Kidney (tissue), 14 donors: ENCODE data around the gene IFIT1B. TPM values are rescaled to one million over a fixed set of nuclear protein-coding genes. Genes with fewer than 3 reads are reported as not detected.

ENCODE experiments used
- DNase-seq, 5 donors: peaks; one replicate each; pipeline ENCODE4 v3.0.0-alpha.2; 2013 to 2020
- FAIRE-seq: peaks from 2 replicates; lab custom pipeline; 2012; peaks lifted over from hg19 to GRCh38; lab: Jason Lieb, UNC
- H3K27ac ChIP-seq, 2 donors: one replicate each; pipeline ENCODE4 v1.7.0; 2013; ENCODE audit warnings: low read depth in 2 of 2, low read length in 2 of 2, inconsistent platforms in 1 of 2
- H3K27me3 ChIP-seq: one replicate; pipeline ENCODE4 v1.7.1; 2013; ENCODE audit warnings: low read length, inconsistent platforms; ENCODE audit not compliant: control insufficient read depth, insufficient read depth
- H3K36me3 ChIP-seq, 3 donors: one replicate each; pipeline versions ENCODE4 v1.7.0 to v1.7.1; 2013; ENCODE audit warnings: low read length in 3 of 3, control low read depth in 1 of 3, inconsistent platforms in 1 of 3; ENCODE audit not compliant: insufficient read depth in 3 of 3, control insufficient read depth in 2 of 3
- H3K4me1 ChIP-seq, 3 donors: one replicate each; pipeline versions ENCODE4 v1.7.0 to v1.7.1; 2013; ENCODE audit warnings: low read length in 3 of 3, inconsistent platforms in 1 of 3, low read depth in 1 of 3; ENCODE audit not compliant: control insufficient read depth in 2 of 3, insufficient read depth in 2 of 3
- H3K4me3 ChIP-seq, 3 donors: one replicate each; pipeline versions ENCODE4 v1.7.0 to v1.8.1; 2013; ENCODE audit warnings: low read length in 3 of 3, control low read depth in 1 of 3, inconsistent platforms in 1 of 3
- H3K9ac ChIP-seq, 3 donors: one replicate each; pipeline versions ENCODE4 v1.7.0 to v1.7.1; 2013; ENCODE audit warnings: low read length in 3 of 3, control low read depth in 1 of 3, inconsistent platforms in 1 of 3
- H3K9me3 ChIP-seq, 3 donors: one replicate each; pipeline versions ENCODE4 v1.7.0 to v1.7.1; 2013; ENCODE audit warnings: low read length in 3 of 3, control low read depth in 1 of 3, inconsistent platforms in 1 of 3; ENCODE audit not compliant: control insufficient read depth in 2 of 3, insufficient read depth in 1 of 3
- intact Hi-C: fragments of 100-400 bp; cut with DNase I; formaldehyde crosslinking; loops from one replicate; pipeline ENCODE4 v1.11.1; 2022
- polyA plus RNA-seq: library from polyadenylated mRNA; stranded (reverse); fragments of 350-450 nt; fragmentation: Illumina TruSeq; extraction: RNeasy Lipid Tissue Mini Kit (QIAGEN cat#74804); gene quantifications from one replicate; pipeline ENCODE4 v1.2.3, GENCODE V29; 2014; ENCODE audit warnings: low read depth, low replicate concordance; ENCODE audit not compliant: insufficient read depth
- total RNA-seq: library from RNA; stranded (reverse); fragmentation: NEBNext Ultra II Directional; extraction: Animal tissue kit (Norgen Biotek cat#: 25700); gene quantifications from one replicate; pipeline ENCODE4 v1.2.1, GENCODE V29; 2021
- TF ChIP-seq, protein P1 (sequence below): IDR thresholded peaks from 3 replicates; pipeline ENCODE4 v1.5.1; 2012; ENCODE audit warnings: mild to moderate bottlenecking, moderate library complexity, borderline replicate concordance; ENCODE audit not compliant: insufficient read depth; ENCODE audit errors: extremely low read depth
- donor health status: control.
- donor health status: control.
- donor health status: control.
- donor health status: control.
- donor health status: control.
- donor health status: DM: yes; HTN: yes; CAD: no.
- donor health status: Normal renal cell carcinoma (clear cell type).

Gene IFIT1B
- total and polyA plus RNA-seq, 2 donors from 2014 or later = not detected

DNA sequence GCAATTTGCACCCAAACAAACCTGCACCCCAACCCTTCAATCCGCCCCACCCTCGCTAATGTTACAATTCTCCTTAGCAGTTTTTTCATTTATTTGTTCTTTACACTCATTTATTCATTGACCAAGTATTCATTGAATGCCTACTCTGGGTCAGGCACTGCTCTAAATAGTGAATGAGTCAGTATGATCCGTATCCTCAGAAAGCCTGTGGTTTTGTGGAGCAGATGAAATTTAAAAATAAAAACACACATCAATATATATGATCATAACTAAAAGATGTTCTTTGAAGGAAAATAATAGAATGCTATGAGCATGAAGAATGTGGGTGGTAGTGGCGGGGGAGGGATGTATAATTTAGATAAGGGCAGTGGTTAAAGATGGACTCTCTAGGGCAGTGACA, 49.8 kb downstream of the IFIT1B start:
- H3K27ac ChIP-seq = no peak overlapping the region

DNA sequence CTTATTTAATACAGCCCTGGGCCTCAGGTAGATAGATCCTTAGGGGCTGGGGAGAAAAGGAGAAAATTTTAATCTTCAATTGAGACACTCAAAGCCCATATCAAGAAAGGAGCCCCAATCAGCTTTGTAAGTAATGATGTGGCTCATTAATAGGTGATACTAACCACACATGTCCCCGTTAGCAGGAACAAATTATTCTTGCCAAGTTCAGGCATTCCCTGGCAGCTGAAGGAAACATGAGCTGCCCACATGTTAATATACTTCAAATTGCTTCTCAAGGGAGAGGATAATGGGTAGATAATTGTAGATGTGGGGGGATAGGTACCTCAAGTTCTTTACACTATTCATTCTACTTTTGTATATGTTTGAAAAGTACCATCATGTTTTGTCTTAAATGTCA, 51.0 kb downstream of the IFIT1B start:
- intact Hi-C loops = loop anchor here (5.0 kb wide), 1 partner anchor 133 kb away; no protein-coding TSS in a partner anchor
- DNase-seq = no peak
- no peaks in the 10 kb centered on the region for H3K36me3 ChIP-seq

More for the DNA sequence above, 49.8 kb downstream of the IFIT1B start:
- no peaks in the 10 kb centered on the region for H3K27me3 ChIP-seq
- intact Hi-C loops = loop anchor here (5.0 kb wide), 1 partner anchor 135 kb away; no protein-coding TSS in a partner anchor
- H3K4me1 ChIP-seq = peaks cover 0 to 45% (median 4%) of the 10 kb centered on the region in 3 donors
- no peak overlapping the region for H3K9ac ChIP-seq
- no peak overlapping the region for H3K4me3 ChIP-seq
- DNase-seq (no peak), FAIRE-seq (no peak)
- no peaks in the 10 kb centered on the region for H3K36me3 ChIP-seq
- TF ChIP-seq, protein P1, sequence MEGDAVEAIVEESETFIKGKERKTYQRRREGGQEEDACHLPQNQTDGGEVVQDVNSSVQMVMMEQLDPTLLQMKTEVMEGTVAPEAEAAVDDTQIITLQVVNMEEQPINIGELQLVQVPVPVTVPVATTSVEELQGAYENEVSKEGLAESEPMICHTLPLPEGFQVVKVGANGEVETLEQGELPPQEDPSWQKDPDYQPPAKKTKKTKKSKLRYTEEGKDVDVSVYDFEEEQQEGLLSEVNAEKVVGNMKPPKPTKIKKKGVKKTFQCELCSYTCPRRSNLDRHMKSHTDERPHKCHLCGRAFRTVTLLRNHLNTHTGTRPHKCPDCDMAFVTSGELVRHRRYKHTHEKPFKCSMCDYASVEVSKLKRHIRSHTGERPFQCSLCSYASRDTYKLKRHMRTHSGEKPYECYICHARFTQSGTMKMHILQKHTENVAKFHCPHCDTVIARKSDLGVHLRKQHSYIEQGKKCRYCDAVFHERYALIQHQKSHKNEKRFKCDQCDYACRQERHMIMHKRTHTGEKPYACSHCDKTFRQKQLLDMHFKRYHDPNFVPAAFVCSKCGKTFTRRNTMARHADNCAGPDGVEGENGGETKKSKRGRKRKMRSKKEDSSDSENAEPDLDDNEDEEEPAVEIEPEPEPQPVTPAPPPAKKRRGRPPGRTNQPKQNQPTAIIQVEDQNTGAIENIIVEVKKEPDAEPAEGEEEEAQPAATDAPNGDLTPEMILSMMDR = no peak
- no peaks in the 10 kb centered on the region for H3K9me3 ChIP-seq

DNA sequence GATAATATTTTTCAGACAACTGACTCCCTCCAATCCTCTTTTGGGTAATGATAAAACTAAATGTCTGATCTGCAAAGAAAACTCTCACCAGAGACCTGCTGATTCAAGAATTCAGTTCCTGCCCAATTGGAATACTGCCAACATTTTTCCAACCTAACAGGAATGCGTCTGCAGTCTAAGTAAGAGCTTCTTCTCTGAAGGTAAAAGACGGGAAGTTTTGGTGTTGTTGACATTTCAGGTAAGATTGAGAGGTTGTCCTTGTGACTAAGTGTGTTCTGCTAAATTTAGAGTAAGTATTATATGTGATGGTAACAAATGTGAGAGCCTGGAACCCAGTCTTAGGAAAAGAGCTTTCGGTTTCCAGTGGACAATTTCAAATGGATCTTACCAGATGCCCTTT, 54.1 kb downstream of the IFIT1B start:
- FAIRE-seq (peak; percentile 90), DNase-seq (peak in 2 of 5 donors; percentile 49 to 78)

More for the DNA sequence above, 51.0 kb downstream of the IFIT1B start:
- Histone ChIP-seq H3K27me3 (no peaks in the 10 kb centered on the region), H3K4me3 (no peak overlapping the region), H3K9ac (peak overlapping the region in 1 of 3 donors; percentile 37), H3K9me3 (no peaks in the 10 kb centered on the region), H3K27ac (peak overlapping the region in 1 of 2 donors; percentile 23), H3K4me1 (peaks cover 0 to 45% (median 4%) of the 10 kb centered on the region in 3 donors)
- no peak for FAIRE-seq
- TF ChIP-seq, protein P1 = no peak

More for the DNA sequence above, 54.1 kb downstream of the IFIT1B start:
- Histone ChIP-seq H3K4me1 (peaks cover 0 to 27% (median 0%) of the 10 kb centered on the region in 3 donors), H3K36me3 (peaks cover 0 to 3% (median 0%) of the 10 kb centered on the region in 3 donors), H3K4me3 (peak overlapping the region in 1 of 3 donors; percentile 46), H3K27me3 (no peaks in the 10 kb centered on the region), H3K27ac (peak overlapping the region; percentile 66 to 71), H3K9ac (peak overlapping the region in 1 of 3 donors; percentile 49), H3K9me3 (no peaks in the 10 kb centered on the region)
- intact Hi-C loops = no loop called here
- TF ChIP-seq, protein P1 = no peak

Other genes with a start within 250 kb of the IFIT1B start
- gene CH25H, start 170.7 kb upstream of the IFIT1B start, total RNA-seq = 3.2 TPM
- gene CH25H, start 170.7 kb upstream of the IFIT1B start, polyA plus RNA-seq = 1.2 TPM
- 84.5 TPM for gene LIPA, start 126.3 kb upstream of the IFIT1B start, total RNA-seq
- gene LIPA, start 126.3 kb upstream of the IFIT1B start, polyA plus RNA-seq = 43.8 TPM
- gene IFIT2, start 76.0 kb upstream of the IFIT1B start, total RNA-seq = 12.2 TPM
- gene IFIT2, start 76.0 kb upstream of the IFIT1B start, polyA plus RNA-seq = 6.9 TPM
- gene IFIT3, start 50.1 kb upstream of the IFIT1B start, total RNA-seq = 20.1 TPM
- gene IFIT3, start 50.1 kb upstream of the IFIT1B start, polyA plus RNA-seq = 14.7 TPM
- 16.9 TPM for gene IFIT1, start 14.6 kb downstream of the IFIT1B start, total RNA-seq
- 40.9 TPM for gene IFIT1, start 14.6 kb downstream of the IFIT1B start, polyA plus RNA-seq
- 23.3 TPM for gene IFIT5, start 36.5 kb downstream of the IFIT1B start, total RNA-seq
- 11.0 TPM for gene IFIT5, start 36.5 kb downstream of the IFIT1B start, polyA plus RNA-seq
- 38.8 TPM for gene SLC16A12, start 157.5 kb downstream of the IFIT1B start, total RNA-seq
- gene SLC16A12, start 157.5 kb downstream of the IFIT1B start, polyA plus RNA-seq = 19.0 TPM